Right kidney (tissue), 9 donors: ENCODE results near the gene NADK2.
"Not testable (repeated sequence)": the region's sequence is repeated elsewhere in the genome, so short reads cannot be mapped to it uniquely, and the experiment has no call there.

ENCODE experiments used
- DNase-seq: peaks from one replicate; pipeline ENCODE4 v3.0.0-alpha.2; 2016
- long read RNA-seq, 8 donors: transcript quantifications; one replicate each; lab custom pipeline, GENCODE V29; 2026

NADK2 gene, protein sequence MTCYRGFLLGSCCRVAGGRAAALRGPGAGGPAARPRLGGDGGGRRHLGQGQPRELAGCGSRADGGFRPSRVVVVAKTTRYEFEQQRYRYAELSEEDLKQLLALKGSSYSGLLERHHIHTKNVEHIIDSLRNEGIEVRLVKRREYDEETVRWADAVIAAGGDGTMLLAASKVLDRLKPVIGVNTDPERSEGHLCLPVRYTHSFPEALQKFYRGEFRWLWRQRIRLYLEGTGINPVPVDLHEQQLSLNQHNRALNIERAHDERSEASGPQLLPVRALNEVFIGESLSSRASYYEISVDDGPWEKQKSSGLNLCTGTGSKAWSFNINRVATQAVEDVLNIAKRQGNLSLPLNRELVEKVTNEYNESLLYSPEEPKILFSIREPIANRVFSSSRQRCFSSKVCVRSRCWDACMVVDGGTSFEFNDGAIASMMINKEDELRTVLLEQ
- long read RNA-seq, donor 1, partial matches to known transcripts = 0 of 4 reads
- long read RNA-seq, donor 1, other reads (novel, unspliced or antisense) = 0 of 4 reads
- long read RNA-seq, donor 2, partial matches to known transcripts = 0 of 1 reads
- long read RNA-seq, donor 2, other reads (novel, unspliced or antisense) = 0 of 1 reads
- long read RNA-seq, donor 3, transcript NADK2-202 (12 exons, 2,243 nt) = major isoform, 5 of 5 reads
- long read RNA-seq, donor 3, partial matches to known transcripts = 0 of 5 reads
- long read RNA-seq, donor 3, other reads (novel, unspliced or antisense) = 0 of 5 reads
- long read RNA-seq, donor 4, partial matches to known transcripts = 20 of 20 reads
- long read RNA-seq, donor 4, other reads (novel, unspliced or antisense) = 0 of 20 reads
- long read RNA-seq, donor 5, partial matches to known transcripts = 83 of 86 reads
- long read RNA-seq, donor 5, other reads (novel, unspliced or antisense) = 0 of 86 reads
- long read RNA-seq, donor 6, transcript NADK2-202 (12 exons, 2,243 nt) = major isoform, 6 of 6 reads
- long read RNA-seq, donor 6, partial matches to known transcripts = 0 of 6 reads
- long read RNA-seq, donor 6, other reads (novel, unspliced or antisense) = 0 of 6 reads
- long read RNA-seq, donor 7, transcript NADK2-202 (12 exons, 2,243 nt) = major isoform, 11 of 12 reads
- long read RNA-seq, donor 7, partial matches to known transcripts = 0 of 12 reads
- long read RNA-seq, donor 7, other reads (novel, unspliced or antisense) = 0 of 12 reads
- long read RNA-seq, donor 8, partial matches to known transcripts = 0 of 3 reads
- long read RNA-seq, donor 8, other reads (novel, unspliced or antisense) = 0 of 3 reads

DNA sequence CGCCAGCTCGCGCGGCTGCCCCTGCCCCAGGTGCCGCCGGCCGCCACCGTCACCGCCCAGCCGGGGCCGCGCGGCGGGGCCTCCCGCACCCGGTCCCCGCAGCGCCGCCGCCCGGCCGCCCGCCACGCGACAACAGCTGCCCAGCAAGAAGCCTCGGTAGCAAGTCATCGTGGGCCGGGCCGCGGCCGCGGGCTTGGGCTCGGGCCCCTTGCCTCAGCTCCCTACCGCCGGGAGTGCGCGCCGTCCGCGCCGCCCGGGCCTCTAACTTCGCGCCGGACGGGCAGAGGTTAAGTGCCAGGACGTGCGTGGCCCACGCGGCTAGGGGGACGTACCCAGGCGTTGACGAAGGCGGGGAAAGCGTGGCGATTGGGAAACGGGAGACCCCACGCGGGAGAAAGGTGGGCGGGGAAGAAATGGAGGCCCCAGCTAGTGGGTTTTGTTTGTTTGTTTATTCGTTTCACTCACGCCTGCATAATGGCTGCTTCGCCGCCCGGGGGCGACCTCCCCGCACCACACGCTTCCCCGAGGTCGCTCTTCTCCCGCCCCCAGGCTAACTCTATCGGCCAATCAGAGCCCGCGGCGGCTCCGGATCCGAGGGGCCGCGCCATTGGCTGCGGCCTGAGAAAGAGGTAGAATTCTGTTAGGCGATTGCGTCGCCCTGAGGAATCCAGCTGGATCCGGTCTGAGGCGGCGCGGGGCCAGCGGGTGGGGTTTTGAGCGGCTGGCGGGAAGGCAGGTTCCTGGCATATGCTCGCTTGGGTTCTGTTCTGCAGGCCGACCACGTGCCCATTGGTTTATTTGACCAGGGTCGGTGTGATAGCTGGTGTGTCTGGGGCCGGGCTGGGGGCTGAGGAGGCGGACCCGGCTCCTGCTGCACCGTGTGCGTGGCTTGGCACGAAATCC, at the start of gene NADK2:
TSS of gene NADK2 (minus strand) at position 295 of the 903 bp plus-strand sequence. CDS start at position 168, 127 bp downstream.
- peak; percentile 98 for DNase-seq

DNA sequence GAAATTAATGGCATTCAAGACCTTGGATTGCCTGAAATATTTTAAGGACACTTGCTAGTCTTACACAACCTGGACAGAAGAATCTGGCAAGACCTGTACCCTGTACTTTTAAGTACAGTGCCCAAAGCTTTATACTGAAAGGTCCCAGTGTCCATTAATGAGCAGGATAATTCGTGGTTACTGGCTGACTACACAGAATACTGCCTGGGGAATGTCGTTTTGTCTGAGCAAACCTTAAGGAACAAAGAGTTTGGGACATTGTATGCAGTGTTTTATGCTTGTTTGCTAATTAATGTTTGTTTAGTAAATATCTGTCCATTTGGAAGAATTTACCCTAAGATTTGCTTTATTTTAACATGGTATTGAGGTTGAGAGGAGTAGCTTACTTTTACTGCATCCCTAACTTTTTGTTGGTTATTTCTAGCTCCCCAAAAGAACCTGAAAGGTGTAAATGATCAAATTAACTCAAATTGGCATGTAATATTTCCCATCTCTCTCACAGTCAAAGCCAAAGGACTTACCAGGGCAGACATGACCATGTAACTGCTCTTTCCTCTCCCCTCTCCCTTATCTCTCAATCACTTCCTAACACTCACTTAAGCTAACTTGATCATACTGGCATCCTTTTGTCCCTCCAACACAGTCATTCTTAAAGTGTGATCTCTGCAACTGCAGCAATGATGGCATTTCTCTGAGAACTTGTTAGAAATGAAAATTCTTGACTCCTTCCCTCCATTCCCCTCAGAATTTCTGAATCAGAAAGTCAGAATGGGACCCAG, 44.3 kb upstream of the NADK2 start:
- DNase-seq = no peak

DNA sequence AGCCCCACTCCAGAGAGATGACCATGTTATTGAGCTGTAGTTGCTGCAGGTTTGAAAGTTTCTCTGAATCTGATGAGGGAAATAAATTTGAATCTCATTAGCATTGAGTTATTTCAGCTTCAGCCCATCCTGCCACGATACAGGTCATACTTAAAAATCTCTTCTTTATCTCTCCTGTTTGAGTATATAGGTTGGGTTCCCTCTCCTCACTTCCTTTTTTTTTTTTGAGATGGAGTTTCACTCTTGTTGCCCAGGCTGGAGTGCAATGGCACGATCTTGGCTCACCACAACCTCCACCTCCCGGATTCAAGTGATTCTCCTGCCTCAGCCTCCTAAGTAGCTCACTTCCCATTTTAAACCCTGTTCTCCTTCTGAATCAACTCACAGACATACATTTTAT, 42.0 kb upstream of the NADK2 start:
- not testable (repeated sequence) for DNase-seq

DNA sequence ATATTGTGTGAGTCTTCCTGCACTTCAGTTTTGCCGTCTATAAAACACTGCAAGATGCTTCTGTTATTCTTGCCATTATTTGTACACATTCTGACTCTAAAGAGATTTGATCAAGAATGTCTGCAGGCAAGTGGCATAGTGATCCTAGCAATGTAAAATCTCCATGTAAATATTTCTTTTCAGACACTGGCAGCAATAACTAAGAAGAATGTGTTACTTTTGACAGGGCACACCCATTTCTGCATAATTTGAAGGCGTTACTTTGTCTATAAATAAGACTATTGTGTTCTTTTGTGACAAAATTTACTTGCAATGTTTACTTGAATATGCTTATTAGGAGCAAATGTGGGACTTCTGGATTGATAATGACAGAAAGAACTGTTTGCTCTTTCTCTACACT, 39.9 kb upstream of the NADK2 start:
- no peak for DNase-seq

DNA sequence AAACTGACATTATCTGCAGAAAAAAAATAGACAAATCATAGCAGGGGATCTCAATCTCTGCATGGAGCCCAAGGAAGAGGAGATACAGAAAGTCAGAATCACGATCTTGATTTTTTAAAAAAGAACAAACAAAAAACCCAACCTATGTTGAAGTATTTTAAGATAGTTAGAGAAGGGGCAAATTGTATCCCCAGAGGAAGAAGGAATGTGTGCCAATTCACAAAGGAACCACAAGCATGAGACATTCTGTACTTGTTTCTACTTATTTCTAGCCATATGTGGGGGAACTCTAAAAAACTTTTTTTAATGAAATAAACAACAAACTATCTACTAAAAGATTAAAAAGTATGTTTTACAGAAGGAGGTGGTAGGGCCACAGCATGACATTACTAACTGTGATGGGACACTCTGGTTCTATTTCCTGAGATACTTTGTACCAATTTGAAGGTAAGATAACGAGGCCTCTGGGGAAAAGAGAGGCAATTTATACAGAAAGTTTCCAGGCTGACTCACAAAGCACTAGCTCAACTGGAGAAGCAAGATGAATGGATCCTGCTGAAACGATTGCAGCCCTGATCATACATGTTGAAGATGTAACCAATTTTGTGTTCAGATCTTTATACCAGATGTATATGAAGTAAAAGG, 37.5 kb upstream of the NADK2 start:
- DNase-seq = no peak

DNA sequence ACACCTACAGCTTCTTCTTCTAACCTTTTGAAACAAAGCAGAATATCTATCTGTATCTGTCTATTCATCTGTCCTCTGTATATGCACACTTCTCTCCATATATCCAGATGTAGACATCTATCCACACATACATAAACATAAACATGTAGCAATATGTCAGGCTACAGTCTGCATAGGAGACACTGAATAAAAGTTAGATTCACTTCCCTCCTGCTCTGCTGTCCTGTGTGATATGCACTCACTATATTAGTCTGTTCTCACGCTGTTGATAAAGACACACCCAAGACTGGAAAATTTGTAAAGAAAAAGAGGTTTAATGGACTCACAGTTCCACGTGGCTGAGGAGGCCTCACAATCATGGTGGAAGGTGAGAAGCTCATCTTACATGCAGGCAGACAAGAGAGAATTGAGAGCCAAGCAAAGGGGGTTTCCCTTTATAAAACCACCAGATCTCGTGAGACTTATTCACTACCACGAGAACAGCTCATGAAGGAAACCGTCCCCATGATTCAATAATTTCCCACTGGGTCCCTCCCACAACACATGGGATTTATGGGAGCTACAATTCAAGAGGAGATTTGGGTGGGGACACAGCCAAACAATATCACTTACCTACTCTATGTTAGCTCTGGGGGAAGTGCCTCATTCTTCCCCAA, 35.9 kb upstream of the NADK2 start:
- no peak for DNase-seq

DNA sequence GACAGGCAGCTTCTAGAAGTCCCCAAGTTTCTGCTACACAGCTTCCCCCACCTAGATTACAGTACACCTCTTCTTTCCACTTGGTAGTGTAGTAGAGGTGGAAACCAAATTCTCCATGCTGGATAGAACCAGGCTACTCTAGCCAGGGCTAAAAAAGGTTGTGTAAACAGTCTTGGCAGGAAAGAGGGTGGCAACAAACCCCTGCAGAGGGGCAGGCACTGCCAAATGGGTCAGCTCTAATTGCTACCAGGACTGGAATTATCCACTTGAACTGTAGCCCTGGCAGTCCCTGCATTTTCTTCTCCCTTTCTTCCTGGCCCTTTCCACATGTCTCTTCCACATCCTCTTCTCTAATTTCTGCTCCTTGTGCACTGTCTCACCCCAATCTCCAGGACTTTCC, 35.1 kb upstream of the NADK2 start:
- DNase-seq = no peak

DNA sequence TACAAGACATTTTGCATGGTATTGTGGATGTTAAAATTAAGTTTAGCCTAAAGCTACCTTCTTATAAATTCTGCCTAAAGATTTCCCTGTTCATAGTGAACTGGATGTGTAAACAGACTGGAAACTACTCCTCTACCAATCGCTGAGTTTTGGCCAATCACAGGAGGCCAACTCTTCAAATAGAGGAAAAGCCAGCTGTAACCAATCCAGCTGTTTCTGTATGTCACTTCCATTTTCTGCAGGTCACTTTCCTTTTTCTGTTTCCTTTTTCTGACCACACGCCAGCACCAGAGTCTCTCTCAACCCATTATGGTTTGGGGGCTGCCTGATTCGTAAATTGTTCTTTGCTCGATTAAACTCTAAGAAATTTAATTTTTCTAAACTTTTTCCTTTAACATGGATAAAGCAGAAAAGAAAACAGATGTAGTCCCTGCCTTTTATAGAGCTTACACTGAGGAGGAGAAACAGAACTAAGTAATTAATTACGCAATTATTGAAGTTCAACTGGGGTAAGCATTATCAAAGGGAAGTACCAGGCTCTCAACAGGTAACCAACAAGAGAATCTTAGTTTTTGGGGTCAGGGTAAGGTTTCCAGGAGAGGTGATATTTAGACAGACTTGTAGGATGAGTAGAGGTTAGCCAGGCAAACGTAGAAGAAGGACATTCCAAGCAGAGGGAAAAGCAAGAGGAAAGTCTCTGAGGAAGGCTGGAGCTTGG, 32.2 kb upstream of the NADK2 start:
- DNase-seq = no peak

DNA sequence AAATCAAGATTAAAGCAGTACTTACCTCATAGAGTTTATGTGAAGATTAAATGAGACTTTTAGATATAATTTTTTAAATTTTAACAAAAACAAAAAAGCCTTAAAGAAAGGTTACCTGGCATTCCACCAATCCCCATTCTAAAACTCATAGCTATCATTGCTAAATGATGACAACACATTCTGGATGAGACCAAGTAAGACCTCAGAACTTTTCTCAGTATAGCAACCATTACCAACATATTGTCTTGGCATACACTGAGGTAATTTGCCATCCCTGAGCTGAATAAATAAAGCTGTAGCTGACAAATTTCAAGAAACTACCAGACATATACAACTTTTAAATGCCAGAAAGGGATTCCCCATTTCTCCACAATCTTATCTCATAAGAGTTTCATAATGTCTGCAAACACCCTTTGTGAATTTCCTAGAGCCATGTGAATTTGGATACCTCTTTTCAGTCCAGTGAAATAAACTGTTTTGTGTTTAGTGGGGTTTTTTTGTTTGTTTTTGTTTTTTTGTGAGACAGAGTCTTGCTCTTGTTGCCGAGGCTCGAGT, 30.5 kb upstream of the NADK2 start:
- no peak for DNase-seq

DNA sequence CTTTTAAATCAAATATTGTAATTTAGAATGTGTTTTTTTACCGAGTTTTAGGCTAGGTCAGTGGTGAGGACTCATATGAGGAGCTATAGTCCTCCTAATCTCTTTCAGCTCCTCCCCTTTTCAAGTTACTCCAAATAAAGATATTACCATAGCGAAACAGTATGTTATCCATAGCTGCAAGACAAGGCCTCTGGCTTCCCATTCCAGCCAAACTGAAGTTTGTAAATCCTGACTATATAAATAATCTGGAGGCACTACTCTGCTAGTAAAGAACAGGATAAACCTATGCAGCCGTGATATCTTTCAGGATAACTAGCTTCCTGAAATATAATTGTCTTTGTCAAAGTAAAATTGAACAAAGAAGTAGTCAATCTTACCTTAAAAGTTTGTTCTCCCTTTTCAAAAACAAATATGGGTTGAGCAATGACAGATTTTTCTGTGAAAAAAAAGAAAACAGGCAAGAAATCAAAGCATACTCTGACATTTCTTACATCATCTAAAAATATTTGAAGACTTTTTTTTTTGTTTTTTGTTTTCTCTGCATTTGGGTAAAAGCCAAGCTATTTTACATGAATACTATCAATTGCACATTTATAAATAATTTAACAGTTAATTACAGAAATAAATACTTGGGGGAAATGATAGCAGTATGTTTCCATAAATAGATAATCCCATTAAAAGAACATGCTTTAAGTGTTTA, 29.3 kb upstream of the NADK2 start:
- DNase-seq = no peak

DNA sequence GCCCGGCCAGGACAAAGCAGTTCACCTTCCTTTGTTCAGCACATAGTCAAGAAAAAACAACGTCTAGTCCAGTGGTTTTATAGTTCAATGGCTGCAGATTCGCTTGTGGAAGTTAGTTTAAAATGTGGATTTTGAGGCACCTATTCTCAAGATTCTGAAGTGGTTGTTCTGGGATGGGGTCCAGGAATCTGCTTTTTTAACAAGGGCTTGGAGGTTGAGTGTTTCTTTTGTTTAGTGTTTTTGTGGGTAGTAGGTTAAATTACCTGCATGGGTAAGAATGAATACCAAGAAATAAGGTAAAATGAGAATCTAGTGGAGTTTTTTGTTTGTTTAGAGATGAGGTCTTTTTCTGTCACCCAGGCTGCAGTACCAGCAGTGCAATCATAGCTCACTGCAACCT, 28.4 kb upstream of the NADK2 start:
- no peak for DNase-seq

DNA sequence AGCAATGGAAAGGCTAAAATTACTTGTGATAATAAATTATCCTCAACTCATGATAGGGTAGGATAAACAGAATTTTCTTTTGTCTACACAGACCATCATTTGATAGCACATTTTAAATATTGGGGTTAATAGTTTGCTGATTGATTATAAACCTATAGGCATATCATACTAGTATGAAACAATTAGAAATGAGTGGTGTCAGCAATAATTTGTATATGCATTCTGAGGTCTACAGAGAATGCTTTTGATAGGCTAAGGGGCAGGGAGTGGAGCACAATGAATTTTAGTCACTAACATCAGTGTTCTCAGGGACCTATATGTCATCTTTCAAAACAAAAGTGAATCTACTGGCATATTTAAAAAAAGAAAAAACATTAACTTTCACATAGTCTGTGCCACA, 27.8 kb upstream of the NADK2 start:
- DNase-seq = no peak

DNA sequence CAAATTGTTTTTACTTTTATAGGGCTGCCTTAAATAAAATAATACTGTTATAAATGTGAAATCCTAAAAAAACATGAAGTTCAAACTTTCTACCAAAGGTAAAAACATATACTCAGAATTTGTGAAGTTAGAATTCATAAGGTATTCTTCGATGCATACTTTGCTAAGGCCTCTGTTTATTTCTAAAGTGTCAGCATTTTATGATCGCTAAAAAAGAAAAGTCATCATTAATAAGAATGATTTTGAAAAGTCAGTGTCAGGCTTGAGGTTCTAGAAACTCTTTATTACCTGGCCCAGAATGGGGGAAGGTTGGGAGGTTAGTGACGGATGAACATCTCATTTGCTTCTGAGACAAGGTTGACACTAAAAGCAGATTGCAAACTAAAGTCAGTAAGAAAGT, 26.2 kb upstream of the NADK2 start:
- DNase-seq = no peak

DNA sequence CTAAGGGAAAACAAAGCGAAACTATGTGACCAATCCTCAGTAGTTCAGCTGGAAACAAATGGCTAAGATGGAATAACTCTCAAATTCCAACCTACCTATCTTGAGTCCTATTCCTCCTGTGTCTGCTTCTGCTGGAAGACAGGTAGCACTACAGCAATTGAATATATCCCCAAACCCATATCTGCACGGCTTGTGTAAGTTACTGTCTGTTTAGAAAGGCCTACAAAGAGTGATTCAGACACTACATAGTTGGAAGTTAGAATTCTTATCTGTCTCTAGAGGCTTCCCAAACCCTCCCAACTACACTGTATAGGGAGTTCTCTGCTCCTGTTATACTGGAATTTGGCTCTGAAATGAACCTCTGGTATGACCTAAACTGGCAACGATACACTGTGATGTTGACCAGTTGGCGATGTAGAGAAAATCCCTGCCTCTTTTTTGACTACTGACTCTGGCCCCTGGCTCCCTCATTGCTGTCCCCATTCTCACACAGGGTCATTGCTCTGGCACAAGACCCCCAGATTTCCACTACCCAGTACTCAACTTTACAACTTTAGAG, 22.6 kb upstream of the NADK2 start:
- no peak for DNase-seq

DNA sequence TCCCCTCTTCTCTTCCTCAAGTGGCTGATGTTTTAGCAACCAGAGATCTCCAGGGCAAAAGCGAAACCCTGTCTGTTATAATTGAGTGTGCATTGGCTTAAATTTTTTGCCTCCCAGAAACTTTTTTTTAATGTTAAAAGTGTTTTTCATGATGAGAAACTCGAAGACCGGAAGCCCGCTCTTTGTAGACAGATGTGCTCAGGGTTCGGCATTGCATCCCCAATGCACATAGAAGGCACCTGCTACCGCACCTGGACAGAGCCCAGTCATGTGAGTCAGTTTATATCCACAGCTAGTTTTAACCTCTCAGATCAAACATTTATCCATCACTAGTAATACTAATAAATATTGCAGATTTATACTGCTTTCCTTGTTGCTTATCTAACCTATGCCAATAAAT, 19.5 kb upstream of the NADK2 start:
- DNase-seq = no peak

DNA sequence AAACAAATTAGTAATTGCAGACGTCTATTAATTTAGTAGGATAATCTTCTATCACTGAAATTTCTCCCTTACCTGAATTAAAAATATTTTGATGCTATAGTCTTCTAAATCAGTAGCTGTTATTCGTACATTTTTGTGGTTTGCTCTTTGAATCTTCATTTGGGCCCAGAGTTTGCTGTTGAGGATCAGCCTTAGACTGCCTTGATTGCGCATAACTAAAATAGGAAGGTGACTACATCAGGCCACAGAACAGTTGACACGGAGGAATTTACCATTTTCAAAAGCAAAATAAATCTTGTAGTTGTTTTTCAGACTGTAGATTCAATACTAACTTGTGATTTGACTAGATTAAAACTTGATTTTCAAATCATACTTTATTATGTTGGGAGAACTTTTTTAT, 11.8 kb upstream of the NADK2 start:
- no peak for DNase-seq

DNA sequence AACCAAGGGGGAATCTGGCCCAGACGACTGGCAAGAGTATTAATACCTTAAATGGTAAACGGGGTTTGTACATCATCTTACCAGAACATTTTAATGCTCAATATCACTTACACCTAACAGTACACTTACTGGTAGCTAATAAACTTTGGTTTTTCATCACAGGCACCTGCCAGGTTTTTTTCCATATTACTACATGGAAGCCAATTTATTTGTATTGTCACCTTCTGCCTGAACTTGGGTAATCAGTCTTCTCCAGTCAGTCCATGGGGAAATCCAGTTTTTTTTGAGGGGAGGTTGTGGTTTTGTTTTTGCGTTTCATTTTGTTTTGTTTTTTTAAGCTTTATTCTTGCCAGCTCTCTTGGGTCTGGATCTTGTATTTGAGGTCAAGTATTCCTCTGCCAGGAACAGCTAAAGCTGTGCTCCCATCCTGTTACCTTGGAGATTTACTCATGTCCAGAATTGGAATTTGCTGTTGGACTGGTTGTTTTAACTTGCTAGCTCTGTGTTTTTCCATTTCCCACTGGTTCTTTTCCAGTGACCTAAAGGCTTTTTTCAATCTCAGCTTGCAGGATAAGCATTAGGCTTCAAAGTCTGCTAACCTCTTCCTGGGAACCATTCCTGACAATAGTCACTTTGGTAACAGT, 11.1 kb upstream of the NADK2 start:
- no peak for DNase-seq
